HG02588 (cell line): ENCODE measurements around the gene FFAR4.

Source experiments
- ATAC-seq: cut with Tn5 transposase; IDR thresholded peaks from one replicate; pipeline ENCODE4 v1.9.1; 2021; ENCODE audit warnings: mild to moderate bottlenecking, moderate library complexity; ENCODE audit not compliant: unreplicated experiment

FFAR4 gene

DNA sequence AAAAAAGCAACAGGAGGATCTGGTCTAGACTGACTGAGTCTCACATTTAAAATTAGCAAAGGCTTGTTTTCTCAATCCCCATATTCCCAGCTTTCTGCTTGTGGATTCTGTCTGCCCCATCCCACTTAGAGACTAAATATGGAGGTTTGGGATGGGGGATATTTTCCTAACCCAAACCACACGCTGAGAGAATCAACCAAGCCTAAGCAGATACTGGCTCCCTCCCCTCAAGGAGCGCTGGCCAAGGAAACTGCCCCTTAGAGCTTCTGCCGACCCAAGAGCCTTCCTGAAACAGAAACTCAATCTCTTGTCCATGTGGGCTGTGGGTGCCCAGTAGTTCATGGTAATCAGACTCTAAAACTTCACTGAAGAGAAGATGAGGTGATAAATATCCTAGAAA is 3.9 kb downstream of the FFAR4 start:
- no peak for ATAC-seq

DNA sequence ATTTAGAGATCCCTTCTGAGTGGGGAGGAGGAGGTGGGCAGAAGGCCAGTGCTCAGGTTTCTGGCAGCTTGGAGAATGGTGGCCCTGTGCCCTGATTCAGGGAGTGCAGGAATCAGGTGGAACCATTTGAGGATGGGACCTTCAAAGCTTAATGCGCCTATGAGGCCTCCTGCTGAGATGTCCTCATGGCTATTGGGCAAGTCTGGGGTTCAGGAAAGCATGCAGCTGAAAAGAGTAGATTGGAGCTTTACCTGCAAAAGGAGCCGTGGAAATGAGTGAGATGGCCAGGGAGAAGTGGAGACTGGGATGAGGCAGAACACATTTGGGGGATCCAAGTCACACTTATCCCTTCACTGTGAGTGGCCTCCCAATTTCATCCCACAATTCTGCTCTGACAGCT is 6.1 kb downstream of the FFAR4 start:
- ATAC-seq = no peak

DNA sequence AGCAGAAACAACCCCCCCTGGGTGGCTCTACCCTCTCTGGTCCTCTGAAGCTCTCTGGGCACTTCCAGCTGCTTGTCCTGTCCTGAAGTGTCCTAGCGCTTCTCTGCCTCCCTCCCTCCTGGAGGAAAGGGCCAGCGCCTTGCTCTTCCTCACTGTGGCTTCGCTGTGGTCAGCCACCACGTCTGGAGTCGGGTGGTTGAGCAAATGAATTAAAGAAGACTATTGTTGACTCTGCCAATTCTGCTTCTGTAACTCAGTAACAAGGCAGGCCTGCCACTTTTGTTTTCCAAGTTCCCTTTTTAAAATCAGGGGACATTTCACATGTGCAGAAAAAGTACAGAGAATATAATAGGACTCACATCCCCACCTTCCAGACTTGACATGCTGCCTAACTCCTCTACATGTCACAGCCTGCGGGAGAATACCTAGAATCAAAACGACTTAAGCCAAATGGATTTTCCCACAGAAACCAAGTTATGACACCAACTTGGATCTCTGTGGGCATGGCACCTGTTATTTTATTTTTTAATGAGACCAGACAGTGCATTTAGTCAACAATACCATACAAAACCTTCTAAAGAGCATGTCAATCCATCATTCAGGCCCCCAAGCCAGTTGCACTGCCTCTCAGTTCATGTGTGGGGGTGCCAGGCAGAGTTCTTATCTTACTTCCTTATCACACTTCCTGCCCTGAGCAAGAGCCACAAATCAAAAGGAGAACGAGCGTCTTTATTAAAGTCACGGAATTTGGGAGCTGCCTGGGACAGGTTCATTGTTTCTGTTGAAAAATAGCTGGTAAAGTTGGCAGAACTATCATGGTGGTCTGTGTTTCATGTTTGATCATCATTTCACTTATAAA is 6.8 kb downstream of the FFAR4 start:
- ATAC-seq = no peak

DNA sequence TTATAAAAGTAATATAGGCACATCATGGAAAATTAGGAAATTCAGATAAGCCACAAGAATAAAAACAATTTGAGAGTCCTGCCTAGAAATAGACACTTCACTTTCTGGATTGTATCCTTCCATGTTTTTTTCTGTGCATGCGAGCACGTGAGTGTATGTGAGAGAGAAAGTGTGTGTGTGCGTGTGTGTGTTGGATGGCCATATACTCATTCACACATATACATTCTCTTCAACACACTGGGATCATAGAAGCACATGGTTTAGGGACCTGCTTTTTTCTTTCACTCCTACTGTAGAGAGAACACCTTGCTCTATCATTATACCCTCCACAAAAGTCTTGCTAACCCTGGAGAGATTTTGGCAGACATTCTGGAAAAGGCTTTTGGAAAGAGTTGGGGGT is 7.5 kb downstream of the FFAR4 start:
- no peak for ATAC-seq

DNA sequence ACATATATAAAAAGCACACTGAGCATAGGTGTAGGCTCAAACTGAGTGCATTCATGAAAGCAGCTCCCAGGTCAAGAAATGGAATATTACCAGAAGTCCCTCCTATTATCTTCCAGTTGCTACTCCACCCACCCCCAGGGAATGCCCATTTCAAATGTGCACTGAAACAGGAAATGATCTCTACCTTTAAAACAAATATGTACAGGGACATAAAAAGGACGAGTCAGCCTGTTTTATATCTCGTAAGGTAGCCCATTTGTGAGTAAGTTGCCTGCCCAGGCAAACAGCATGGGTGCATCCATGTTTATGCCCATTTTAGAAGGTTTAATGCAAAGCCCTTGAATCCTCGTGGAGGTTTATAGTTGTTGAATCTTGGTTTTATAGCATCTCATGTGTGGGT is 10.4 kb downstream of the FFAR4 start:
- no peak for ATAC-seq

DNA sequence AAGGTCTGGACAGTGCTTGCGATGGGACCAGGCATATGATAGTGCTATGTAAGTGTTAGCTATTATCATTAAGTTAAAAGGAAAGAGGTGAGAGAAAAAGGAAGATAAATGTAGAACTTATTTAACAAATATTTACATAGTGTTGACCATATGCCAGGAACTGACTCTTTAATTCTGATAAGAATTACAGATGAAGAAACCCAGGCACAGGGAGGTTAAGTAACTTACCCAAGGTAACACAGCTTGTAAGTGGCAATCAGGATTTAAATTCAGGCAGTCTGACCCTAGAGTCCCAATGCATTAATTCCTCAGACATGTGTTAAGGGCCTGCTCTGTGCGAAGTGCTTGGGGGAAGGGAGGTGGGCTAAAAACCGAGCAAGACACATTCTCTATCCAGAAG is 11.1 kb downstream of the FFAR4 start:
- no peak for ATAC-seq

DNA sequence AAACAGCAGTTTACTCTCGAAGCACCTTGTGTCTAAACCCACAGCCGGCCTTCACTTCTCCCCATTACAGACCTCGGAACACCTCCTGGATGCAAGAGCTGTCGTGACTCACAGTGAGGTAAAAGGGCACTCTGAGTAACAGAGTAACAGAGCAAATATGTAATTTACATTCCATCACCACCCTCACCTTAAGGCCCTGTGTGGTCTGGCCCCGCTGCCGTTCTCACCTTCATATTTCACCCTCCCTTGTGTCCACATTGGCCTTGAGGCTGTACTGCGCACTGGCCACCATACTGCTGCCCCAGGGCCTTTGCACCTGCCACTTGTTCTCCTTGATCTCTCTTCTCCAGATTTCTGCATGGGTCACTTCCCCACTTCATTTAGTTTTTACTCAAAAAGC is 12.6 kb downstream of the FFAR4 start:
- no peak for ATAC-seq

DNA sequence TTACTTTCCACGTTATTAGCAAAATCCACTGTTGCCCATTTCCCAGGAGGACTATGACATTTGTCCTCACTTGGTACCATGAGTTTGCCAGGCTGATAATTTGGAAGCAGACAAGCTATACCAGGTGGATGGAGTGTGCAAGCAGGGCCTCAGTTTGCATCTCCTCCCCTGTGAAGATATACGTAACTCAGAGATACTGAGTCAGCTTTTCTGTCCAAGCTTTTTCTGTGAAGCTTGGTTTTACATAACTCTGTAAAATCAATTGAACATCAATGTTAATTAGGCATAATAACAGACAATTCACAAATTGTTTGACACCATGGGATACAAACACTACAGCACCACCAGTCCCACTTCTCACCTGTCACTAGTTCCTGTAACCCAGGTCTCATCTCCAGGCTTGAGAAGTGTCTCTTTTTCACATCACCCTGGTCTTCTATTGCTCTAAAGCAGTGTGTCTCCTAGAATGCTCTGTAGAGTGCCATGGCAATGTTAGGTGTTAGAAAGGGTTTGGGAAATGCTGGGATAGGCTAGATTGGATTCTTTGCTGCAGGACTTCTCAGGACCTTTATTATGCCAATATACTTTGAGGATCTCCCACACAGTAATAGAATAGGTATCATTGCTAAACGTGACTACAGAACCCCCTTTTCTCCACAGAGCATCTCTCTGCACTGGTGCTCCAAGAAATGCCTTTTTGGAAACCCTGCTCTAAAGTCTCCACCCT is 13.7 kb downstream of the FFAR4 start:
- ATAC-seq = no peak

DNA sequence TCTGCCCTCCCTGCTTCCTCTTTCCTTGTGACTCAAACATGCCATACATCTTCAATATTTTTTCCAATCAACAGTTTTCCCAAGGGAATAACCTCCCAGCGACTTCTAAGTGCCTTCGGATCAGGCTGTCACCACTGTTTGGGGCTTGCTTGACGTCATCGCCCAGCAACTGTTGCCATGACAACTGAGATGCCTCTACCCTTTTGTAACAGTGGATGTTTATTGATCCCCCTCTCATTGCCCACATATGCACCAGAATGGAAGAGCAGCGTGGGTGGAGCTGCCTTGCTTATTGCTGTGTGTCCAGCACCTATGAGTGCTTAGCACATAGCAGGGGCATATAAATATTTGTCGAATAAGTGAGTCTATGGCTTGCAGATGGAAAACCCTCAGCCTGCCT is 14.4 kb downstream of the FFAR4 start:
- ATAC-seq = no peak

DNA sequence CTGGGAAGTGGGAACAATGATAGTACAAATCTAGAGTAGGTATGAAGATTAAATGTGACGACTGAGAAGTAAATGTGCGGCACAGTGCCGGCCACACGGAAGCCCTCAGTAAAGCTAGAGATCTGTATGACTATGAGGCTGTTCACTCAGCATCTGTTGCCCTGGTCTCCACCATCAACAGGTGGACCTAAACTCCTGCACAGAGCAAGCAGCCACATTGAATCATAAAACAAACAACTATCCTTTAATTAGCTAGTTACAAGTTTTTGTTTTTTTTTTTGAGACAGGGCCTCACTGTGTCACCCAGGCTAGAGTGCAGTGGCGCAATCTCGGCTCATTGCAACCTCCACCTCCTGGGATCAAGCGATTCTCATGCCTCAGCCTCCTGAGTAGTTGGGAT is 18.0 kb downstream of the FFAR4 start:
- ATAC-seq = no peak

DNA sequence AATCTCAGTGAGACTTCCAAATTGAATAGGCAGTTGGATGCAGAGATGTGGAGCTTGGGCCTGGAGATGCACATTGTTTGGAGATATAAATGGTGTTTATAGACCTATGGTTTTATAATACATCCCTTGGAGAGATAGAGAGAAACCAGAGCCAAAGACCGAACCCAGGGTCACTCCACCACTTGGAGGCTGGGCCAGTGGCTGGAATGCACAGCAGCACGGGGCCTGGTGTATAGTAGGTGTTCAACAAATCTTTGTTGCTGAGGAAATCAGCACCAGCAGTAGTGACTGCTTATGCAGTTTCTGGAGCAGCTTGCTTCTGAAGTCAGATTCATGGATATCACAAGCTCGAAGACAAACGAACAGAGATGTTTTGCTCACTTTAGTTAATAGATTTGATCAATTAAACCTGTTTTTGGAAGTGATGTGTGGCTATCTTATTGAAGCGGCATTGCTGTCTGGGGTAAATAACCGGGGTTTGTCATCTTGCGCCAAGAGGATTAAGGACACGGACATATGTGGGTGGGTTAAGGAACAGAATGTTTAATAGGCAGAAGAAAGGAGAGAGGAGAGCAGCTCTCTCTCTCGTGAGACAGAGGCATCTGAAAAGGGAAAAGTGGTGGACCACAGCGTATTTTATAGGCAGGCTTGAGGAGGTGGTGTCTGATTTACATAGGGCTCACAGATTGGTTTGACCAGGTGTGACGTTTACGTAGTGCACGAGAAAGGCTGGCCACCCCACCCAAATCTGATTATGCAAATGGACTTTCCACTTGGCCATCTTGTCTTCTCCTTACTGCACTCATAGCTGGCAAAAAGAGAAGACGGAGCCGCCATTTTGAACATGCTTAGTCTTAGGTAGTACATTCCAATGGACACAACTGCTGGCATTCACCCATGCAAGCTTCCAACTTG is 23.4 kb downstream of the FFAR4 start:
- ATAC-seq = no peak

DNA sequence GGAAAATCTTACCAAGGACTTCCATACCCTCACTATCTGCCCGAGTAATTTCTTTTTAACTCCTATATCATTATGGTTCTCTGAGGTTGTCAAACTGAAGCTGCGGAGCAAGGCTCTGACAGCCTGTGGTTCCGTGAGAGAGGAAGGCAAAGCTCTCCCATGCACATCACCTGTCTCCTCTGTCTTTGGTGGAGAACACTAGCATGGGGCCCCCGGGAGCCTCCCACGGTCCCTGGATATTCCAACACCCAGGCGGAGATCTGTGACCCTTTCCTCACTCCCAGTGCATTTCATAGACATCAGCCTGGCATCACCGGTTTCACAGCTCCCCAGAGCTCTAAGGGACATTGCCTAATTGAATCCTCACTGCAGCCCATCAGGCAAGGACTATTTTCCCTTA is 24.2 kb downstream of the FFAR4 start:
- ATAC-seq = no peak

DNA sequence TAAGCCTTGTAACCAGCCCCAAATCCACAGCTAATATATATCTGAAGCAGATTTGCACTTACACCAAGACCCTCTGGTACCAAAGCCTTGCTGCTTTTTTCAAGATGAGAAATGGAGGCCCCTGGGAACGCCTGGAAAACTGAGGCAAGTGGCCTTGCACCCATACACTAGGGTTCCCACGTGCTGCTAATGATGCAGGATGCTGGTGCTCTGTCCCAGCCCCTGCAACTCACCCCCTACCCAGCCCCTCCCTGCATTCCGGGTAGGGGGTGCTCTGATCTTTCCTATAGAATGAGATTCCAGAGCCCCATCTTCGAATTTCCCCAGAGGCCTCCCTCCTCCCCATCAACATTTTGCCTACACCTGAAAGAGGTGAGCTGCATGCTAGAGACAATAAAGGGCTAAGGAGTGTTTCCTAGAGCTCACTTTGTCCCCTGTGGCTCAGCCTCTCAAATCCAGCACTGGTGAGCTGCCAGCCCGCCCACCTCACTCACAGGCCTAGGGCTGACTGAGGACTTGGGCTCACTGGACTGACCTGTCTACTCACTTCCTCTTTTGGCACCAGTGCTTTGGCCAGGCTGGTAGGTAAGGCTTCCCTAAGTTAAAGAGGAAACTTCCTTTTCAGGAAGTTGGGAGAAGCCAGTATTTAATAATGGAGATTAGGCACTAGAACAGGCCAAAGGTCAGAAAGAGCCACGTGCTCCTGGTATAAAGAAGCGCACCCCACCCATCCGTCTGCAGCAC is 24.8 kb downstream of the FFAR4 start:
- ATAC-seq = no peak

DNA sequence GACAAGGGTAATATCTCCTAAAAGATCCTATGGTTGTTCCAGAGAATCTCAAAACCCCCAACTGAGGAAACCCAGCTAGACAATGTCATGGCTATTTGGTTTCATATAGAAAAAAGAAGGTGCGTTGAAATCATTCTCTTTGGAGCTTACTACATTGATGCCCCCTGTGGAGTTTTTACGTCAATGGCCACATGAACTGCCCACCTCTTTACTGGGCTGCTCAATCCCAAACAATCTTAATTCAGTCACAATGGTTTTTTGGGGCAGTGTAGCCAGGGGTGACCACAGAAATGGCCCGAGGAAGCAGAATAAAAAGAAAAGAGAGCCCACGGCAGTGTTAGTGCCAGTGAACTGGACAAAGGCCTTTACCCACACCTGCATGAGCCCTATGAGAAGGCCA is 26.8 kb downstream of the FFAR4 start:
- ATAC-seq = no peak

DNA sequence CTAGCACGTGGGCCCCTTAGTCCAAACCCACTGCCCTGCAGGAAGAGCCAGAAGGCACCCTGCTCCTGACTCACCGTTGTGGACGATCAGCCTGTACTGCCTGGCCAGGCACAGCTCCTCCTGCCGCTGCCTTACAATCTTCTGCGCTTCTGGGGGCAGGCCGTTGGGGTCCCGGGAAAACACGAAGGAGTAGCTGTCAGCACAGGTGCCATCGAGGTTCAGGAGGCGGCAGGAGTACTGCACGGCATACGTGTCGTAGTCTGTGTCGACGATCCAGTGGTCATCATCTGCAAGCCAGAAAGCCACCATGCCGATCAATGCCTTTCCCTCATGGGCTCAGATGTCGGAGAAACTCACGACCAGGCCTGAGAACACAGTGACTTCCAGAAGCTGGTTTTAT is 27.3 kb downstream of the FFAR4 start:
- no peak for ATAC-seq

DNA sequence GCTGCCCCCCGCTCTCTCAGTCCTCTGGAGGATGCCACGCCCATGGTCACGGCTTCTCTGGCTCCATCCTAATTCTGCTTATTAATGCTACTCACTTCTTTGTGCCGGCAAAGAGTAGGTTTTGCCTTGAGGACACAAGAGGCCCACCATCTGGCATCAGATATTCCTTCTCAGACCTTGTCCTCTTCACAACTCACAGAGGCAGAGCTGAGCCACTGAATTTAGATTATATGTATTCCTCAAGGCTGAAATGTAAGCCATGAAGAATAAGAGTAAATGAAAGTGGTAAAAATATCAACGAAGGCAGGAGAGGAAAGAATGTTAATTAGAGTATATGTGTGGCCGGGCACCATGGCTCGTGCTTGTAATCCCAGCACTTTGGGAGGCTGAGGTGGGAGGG is 28.1 kb downstream of the FFAR4 start:
- no peak for ATAC-seq

DNA sequence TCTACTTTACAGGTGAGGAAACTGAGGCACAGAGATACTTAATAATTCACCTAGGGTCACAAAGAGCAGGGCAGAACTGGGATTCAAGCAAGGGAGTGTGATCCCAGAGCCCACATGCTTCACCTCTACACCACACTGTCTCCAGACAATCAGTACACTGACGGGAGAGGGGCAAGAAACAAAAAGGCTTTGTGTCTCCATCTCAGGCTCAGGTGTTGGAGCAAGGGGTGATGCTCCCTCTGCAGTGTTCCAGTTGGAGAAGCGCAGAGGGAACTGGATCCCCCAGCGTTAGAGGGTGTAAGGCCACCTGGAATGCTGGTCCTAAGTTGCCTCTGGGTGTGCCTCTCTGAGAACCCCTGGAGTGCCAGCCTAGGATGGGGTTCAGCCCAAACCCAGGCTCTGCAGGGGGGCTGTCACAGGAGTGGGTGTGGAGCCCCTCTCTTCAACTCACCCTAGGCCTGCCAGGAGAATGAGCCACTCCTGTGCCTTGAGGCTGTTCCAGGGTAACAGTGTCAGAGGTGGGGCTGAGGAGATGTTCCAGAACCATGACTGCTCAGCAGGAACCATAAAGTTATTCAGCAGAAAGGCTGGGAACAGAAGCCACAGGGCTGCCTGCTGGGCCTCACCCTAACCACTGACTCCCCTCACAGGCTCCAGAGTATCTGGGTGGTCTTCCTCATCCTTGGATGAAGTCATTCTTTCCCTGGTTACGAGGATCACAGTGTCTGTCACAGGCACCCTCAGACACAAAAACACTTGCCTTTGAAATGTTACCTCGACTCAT is 29.1 kb downstream of the FFAR4 start:
- ATAC-seq = no peak

DNA sequence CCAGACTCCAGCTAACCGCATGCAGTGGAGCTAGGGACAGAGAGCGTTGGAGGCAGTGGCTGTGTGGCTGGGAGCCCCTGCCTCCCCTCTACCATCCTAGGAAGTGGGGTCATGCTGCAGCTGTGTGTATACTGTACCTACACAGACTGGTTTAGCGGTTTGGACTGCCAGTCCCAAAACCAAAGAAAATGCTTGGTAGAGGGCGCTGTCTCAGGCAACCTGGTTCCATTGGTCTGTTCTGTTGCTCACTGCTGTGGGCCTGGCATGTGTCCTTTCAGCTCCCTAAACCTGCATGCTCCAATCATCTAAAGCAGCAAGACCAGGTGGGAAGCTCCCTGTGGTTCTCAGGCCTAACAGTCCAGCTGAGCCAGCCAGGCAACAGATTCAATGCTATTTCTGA is 30.1 kb downstream of the FFAR4 start:
- ATAC-seq = no peak

DNA sequence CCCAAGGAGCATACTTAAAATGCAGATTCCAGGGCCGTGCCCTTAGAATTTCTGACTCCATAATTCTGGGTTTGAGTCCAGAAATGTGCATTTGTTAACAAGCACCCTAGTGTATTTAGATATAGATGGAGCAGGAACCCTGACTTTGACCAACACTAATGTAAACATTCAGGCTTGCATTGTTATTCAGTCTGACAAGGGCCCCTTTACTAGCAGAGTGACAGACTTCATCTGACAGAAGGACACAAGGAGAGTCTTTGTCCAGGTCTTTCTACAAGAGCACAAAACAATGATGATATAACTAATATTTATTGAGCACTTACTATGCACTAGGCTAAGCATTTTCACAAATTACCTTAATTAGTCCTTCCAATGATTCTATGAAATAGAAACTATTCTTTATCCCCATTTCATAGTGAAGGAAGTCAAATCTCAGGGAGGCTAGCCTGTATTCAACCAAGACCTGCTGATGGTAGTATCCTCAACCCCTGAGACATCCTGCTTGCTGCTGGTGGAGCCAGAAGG is 30.7 kb downstream of the FFAR4 start:
- ATAC-seq = no peak

DNA sequence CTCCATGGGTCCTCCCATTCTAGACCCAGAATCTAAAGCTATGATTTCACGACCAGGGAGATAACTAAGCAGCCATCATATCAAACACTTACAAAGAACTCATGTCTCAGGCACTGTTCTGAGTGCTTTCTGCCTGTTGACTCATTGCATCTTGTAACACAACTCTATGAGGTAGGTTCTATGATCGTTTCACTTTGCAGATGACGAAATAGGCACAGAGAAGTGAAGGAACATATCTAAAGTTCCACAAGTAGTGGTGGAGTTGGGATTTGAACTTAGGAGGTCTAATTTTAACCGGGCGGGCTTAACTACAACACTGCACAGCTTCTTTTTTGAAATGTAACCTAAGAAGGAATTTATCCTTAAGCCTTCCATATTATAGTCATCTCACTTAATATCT is 31.7 kb downstream of the FFAR4 start:
- no peak for ATAC-seq
